AG09319 (cell line): ENCODE measurements around the gene SMIM43.

Experiments
- DNase-seq: peaks from one replicate; pipeline ENCODE4 v3.0.0-alpha.2; 2010; ENCODE audit warnings: low read depth; ENCODE audit errors: extremely low read depth
- TF ChIP-seq, protein P1 (sequence below): IDR thresholded peaks from 2 replicates; pipeline ENCODE4 v1.5.1; 2011; ENCODE audit warnings: low read depth, mild to moderate bottlenecking, inconsistent platforms, low read length, moderate library complexity

SMIM43 gene

DNA sequence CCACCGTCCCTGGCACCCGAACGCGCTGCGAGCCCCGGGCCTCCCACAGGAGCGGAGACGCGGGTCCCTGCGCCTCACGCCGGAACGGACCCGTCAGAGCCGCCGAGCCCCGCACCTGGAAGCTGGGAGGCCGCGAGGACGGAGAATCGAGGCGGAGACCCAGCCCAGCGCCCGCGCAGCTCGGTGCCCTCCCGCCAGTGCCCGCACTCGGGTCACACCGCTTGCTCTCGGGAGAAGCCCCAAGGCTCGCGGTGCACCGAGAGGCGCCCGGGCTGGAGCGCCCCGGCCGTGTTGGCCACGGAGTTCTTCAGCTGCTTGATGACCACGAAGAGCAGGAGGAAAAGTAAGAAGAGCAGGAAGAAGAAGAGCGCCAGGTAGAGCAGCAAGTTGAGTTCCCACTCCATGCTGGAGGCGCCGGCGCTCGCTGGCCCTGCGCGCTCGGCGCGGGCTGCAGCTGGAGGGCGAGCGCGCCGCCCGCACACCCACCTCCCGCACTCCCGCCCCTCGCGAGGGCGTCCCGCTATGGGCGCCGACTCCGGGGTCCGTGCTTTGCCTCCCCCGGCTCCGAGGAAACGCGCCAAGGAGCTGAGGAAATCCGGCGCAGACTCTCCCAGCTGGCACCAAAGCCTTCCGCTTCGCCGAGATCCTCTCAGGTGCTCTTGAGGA is at the start of gene SMIM43:
TSS of gene SMIM43 (minus strand) at position 463 of the 666 bp plus-strand sequence. CDS start at position 404, 59 bp downstream.
- TF ChIP-seq, protein P1, sequence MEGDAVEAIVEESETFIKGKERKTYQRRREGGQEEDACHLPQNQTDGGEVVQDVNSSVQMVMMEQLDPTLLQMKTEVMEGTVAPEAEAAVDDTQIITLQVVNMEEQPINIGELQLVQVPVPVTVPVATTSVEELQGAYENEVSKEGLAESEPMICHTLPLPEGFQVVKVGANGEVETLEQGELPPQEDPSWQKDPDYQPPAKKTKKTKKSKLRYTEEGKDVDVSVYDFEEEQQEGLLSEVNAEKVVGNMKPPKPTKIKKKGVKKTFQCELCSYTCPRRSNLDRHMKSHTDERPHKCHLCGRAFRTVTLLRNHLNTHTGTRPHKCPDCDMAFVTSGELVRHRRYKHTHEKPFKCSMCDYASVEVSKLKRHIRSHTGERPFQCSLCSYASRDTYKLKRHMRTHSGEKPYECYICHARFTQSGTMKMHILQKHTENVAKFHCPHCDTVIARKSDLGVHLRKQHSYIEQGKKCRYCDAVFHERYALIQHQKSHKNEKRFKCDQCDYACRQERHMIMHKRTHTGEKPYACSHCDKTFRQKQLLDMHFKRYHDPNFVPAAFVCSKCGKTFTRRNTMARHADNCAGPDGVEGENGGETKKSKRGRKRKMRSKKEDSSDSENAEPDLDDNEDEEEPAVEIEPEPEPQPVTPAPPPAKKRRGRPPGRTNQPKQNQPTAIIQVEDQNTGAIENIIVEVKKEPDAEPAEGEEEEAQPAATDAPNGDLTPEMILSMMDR, result no peak
- no peak for DNase-seq

DNA sequence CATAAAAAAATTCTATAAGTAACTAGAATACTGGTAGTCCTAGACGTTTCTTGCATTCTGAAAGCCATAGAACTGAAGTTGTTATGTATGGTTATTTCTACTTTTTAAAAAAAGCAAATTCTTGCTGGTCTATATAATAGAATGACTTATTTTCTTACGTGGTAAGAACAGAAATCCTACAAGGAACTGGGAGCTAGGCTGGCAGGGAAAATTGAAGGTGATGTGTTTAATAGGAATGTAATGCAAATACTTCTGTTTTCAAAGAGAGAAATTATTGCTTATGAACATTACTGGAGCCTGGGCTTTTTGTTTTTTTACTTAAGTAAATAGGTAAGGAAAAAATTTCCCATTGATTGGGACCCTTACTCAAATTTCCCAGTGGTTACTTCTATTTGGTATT is 49.8 kb upstream of the SMIM43 start:
- DNase-seq, result no peak
- TF ChIP-seq, protein P1, result no peak

DNA sequence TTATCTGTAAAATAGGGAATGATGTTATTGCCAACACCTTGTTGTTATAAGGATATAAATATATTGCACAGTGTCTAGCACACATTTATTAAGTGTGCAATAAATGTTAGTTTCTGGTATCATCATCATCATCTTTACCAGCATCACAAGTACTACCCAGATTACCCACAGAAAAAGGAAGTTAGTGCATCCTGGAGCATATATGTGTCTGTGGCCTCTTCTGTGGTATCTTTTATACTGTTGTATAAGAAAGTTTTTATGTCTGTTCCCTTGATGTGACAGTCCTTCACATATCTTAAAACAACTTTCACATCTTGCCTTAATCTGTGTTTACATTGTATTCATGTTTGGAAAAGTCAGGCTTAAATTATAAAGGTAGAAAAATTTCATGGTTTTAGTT is 46.2 kb upstream of the SMIM43 start:
- no peak for DNase-seq
- TF ChIP-seq, protein P1, result no peak

DNA sequence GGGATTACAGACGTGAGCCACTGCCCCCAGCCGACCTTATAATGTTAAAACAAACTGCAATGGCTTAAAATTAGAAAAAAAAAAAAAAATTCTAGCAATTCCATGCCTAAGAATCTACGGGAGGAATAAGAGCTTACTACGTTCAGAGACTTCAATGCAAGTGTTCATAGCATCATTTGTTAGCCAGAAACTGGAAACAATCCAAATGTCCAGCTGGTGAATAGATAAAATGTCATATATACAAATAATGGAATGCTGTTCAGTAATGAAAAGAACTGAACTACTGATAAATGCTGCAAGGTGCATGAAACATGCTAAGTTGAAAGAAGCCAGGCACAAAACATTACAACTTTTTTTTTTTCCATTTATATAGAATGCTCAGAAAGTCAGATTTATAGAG is 41.4 kb upstream of the SMIM43 start:
- no peak for DNase-seq
- TF ChIP-seq, protein P1, result no peak

DNA sequence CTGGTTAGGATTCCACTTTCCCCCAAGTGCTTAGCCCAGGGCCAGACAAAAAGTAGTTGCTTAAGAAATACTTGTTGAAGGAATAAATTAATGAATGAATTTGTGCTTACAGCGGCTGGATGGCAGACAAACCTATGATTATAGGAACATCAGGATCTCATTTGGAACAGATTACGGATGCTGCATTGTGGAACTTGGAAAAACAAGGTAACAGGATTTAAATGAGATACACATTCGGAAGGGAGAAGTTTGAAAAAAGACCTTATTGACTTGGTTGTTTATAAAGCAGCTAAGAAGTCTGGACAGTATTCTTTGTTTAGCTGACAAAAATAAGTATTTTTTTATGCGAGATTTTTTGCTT is 36.7 kb upstream of the SMIM43 start:
- no peak for DNase-seq

DNA sequence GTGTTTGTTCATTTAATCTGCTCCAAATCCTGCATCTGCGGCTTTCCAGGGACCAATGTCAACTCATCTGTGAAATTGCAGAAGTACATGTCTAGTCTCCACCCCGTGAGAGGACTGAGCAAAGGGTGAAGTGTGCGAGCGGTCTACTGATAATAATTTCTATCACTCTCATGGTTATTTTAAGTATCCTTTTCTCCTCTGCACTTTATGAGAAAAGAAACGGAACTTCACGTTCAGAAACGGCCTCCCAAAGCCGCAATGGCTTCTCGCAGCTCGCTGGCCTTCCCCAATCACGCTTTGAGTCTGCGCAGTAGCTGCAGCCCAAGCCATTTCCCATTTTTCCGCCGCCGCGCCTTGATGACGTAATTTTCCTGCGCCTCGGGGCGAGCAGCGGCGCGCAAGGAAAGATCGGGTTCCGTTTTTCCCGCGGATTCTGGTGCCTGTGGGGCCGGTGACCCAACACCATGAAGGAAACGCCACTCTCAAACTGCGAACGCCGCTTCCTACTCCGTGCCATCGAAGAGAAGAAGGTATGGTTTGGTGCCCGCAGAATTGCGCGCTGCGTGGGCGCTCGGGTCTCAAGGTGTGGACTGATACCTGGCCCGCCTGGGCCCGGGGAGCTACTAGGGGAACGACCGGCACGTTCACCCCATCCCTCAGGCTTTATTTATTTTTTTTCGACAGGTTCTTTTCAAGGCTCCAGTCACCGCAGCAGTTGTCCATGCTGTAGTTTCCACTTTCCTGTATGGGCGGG is 36.2 kb upstream of the SMIM43 start, which contains the start of gene EXOSC9:
TSS of gene EXOSC9 (plus strand) at position 363 of the 754 bp plus-strand sequence. CDS start at position 465, 102 bp downstream.
- TF ChIP-seq, protein P1, result no peak
- DNase-seq, result peak; percentile 87

More for the DNA sequence above, 36.7 kb upstream of the SMIM43 start:
- TF ChIP-seq, protein P1, result no peak

DNA sequence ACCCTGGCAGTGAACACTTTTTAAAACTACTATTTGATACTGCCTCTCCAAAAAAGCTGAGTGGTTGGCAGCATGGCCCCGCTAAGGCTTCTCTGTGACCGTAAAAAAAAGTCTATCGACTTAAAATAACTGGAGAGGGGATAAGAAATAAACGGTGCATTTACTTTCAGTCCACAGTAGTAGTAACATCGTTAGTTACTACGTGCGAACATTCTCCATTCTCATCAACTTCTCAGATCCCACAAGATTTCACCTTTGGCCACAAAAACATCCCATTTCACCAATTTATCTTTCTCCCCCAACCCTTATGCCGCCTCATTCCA is 35.6 kb upstream of the SMIM43 start:
- DNase-seq, result no peak

More for the DNA sequence above, 35.6 kb upstream of the SMIM43 start:
- TF ChIP-seq, protein P1, result no peak
